ENCODE data around the gene THOC6. TPM values are rescaled to one million over a fixed set of nuclear protein-coding genes. Genes with fewer than 3 reads are reported as not detected.
A peak's percentile ranks its signal among the peaks of the same experiment; 100 is the strongest.

THOC6 gene
- total and polyA plus RNA-seq, 9 of the 15 experiments (the other 6 are each of a cell fraction or from before 2014, with no cell fraction given), result 2.5 to 65.4 (median 42.3) TPM

DNA sequence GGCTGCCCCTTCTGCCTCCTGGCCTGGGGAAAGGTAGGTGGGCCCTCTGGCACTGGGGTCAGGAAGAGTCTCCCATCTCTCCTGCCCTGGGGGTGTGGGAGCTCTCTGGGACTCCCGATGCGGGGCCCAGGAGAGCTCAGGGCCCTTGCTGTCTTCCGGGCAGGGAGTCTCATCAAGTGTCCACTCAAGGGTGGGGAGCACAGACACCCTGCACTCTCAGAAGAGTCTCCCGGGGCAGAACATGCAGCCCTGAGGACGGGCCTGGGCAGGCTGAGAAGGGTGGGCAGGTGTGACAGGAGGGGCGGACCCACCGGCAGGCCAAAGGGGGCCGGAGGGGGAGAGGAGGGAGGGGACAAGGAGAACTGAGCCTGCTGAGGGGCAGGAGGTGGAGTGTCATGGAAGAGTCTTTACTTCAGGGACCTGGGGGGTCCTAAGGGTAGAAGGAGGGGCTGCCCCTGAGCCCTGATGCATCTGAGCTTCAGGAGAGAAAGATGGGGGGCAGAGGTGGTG, 35.2 kb upstream of the THOC6 start:
- no peaks in the 10 kb centered on the region for H4K20me1 ChIP-seq (replicated peaks; ENCODE audit: control insufficient read depth, insufficient read depth, low read length)
- in situ Hi-C loops (cut with MboI), result no loop called here
- H3K79me2 ChIP-seq (ENCODE audit: control insufficient read depth, insufficient read depth, low read length), result no peaks in the 10 kb centered on the region
- no peaks in the 10 kb centered on the region for H3K9me3 ChIP-seq (replicated peaks; ENCODE audit: control insufficient read depth, insufficient read depth, low read depth, low read length)
- no peaks in the 10 kb centered on the region for H3K27me3 ChIP-seq (ENCODE audit: control insufficient read depth in 2 of 2, insufficient read depth in 2 of 2, low read length in 2 of 2)
- intact Hi-C loops (cut with micrococcal nuclease), result no loop called here
- POLR2A ChIA-PET, result interaction anchor here (0.8 kb wide), 1 partner anchor 19 kb away, joined by 3 read pairs; no protein-coding TSS in a partner anchor
- no peaks in the 10 kb centered on the region for H3K36me3 ChIP-seq (ENCODE audit: control insufficient read depth, insufficient read depth, low read length)
- DNase-seq (ENCODE audit: extremely low read depth in 1 of 4, low spot score in 3 of 4), result no peak
- no peak overlapping the region for H3K4me3 ChIP-seq
- ATAC-seq, result no peak
- TF ChIP-seq TAF7 (tag; IDR thresholded peaks at IDR 0.05) (no peak), EP300 (IDR thresholded peaks at IDR 0.05; ENCODE audit: low read length) (no peak), CREM (IDR thresholded peaks at IDR 0.05; ENCODE audit: low read depth) (no peak), TEAD1 (CRISPR knock-in tag; IDR thresholded peaks at IDR 0.05) (no peak), SAFB (IDR thresholded peaks at IDR 0.05; ENCODE audit: borderline replicate concordance, low read depth, low read length) (no peak), U2AF1 (optimal IDR thresholded peaks at IDR 0.05; ENCODE audit: low read depth, low read length) (no peak), HSF4 (CRISPR knock-in tag; IDR thresholded peaks at IDR 0.05; ENCODE audit: borderline replicate concordance) (no peak), TFAM (CRISPR knock-in tag; conservative IDR thresholded peaks at IDR 0.05) (no peak), ZNF609 (CRISPR knock-in tag; IDR thresholded peaks at IDR 0.05; ENCODE audit: borderline replicate concordance) (no peak)
- TF ChIP-seq, protein P1, sequence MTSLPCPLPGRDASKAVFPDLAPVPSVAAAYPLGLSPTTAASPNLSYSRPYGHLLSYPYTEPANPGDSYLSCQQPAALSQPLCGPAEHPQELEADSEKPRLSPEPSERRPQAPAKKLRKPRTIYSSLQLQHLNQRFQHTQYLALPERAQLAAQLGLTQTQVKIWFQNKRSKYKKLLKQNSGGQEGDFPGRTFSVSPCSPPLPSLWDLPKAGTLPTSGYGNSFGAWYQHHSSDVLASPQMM (CRISPR knock-in tag; IDR thresholded peaks at IDR 0.05), result no peak
- TF ChIP-seq, protein P2, sequence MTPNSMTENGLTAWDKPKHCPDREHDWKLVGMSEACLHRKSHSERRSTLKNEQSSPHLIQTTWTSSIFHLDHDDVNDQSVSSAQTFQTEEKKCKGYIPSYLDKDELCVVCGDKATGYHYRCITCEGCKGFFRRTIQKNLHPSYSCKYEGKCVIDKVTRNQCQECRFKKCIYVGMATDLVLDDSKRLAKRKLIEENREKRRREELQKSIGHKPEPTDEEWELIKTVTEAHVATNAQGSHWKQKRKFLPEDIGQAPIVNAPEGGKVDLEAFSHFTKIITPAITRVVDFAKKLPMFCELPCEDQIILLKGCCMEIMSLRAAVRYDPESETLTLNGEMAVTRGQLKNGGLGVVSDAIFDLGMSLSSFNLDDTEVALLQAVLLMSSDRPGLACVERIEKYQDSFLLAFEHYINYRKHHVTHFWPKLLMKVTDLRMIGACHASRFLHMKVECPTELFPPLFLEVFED (CRISPR knock-in tag; conservative IDR thresholded peaks at IDR 0.05), result no peak
- peaks cover 3 to 54% of the 10 kb centered on the region in 2 experiments; a peak in 2 of 5 replicates for H3K4me1 ChIP-seq (replicated peaks in 1 of 2; ENCODE audit: control insufficient read depth in 2 of 2, insufficient read depth in 2 of 2, low read length in 2 of 2)
- no peak overlapping the region for H2AFZ ChIP-seq (ENCODE audit: low read depth, low read length)
- no peak overlapping the region for H3K4me2 ChIP-seq (ENCODE audit: insufficient read depth, low read length)
- no peak overlapping the region for H3K27ac ChIP-seq (ENCODE audit: extremely low read depth, low read depth, low read length)
- CTCF ChIA-PET (ENCODE audit: low intra/inter-chr PET ratio), result no interaction called here
- FAIRE-seq, result no peak
- H3K9me1 ChIP-seq (ENCODE audit: control insufficient read depth, insufficient read depth, low read length), result no peaks in the 10 kb centered on the region
- 26% methylated on average over 6 of the region's 8 CpGs for WGBS (ENCODE audit: insufficient coverage, low coverage, missing lambda C conversion rate)
- no TSS peak for BruUV-seq (replicated peaks)
- peak overlapping the region in 1 of 2 experiments; percentile 53; a peak in 2 of 4 replicates for H3K9ac ChIP-seq (ENCODE audit: insufficient read depth in 1 of 2, low read depth in 2 of 2, low read length in 2 of 2)

Measured in K562 (cell line).